H1 (cell line): ENCODE data around the gene ZRANB3. TPM values are rescaled to one million over a fixed set of nuclear protein-coding genes. Genes with fewer than 3 reads are reported as not detected.
A peak's percentile ranks its signal among the peaks of the same experiment; 100 is the strongest.

ENCODE experiments used
- CTCF ChIA-PET: fragments of 300-600 bp; sonication (Branson Sonifier 250); formaldehyde crosslinking; loops from one replicate; lab custom pipeline; 2021; ENCODE audit not compliant: partially characterized antibody; lab: Charles Lee
- POLR2A ChIA-PET: fragments of 300-600 bp; sonication (Branson Sonifier 250); formaldehyde crosslinking; loops from one replicate; lab custom pipeline; 2021; ENCODE audit warnings: inconsistent platforms; ENCODE audit not compliant: partially characterized antibody; lab: Charles Lee
- DNase-seq, 2 experiments: peaks; one replicate each; pipeline versions ENCODE4 v3.0.0 to v3.0.0-alpha.2; 2010 to 2022; ENCODE audit warnings: low spot score in 2 of 2, low read depth in 1 of 2, mixed read lengths in 1 of 2
- FAIRE-seq: peaks from 2 replicates; lab custom pipeline; 2011; peaks lifted over from hg19 to GRCh38; lab: Jason Lieb, UNC
- H2AFZ ChIP-seq: 2 replicates; pipeline ENCODE4 v1.8.1; 2012; ENCODE audit warnings: low read length, inconsistent platforms
- H2AK5ac ChIP-seq: 2 replicates; pipeline ENCODE4 v1.6.1; 2013; ENCODE audit warnings: low read depth, low read length
- H2BK120ac ChIP-seq: replicated peaks from 2 replicates; pipeline ENCODE3; 2013; ENCODE audit warnings: low read depth, low read length, inconsistent platforms
- H2BK12ac ChIP-seq: 2 replicates; pipeline ENCODE4 v1.6.1; 2013; ENCODE audit warnings: low read depth, low read length
- H2BK15ac ChIP-seq: 2 replicates; pipeline ENCODE4 v1.6.1; 2013; ENCODE audit warnings: low read length
- H2BK20ac ChIP-seq: 2 replicates; pipeline ENCODE4 v1.6.1; 2013; ENCODE audit warnings: low read length
- H2BK5ac ChIP-seq: 2 replicates; pipeline ENCODE4 v1.6.1; 2013; ENCODE audit warnings: low read depth, low read length
- H3K14ac ChIP-seq: 2 replicates; pipeline ENCODE4 v1.6.1; 2013; ENCODE audit warnings: inconsistent platforms; ENCODE audit not compliant: insufficient read length
- H3K18ac ChIP-seq: 2 replicates; pipeline ENCODE4 v1.6.1; 2013; ENCODE audit warnings: low read length; ENCODE audit errors: extremely low read depth
- H3K23ac ChIP-seq: 2 replicates; pipeline ENCODE4 v1.6.1; 2013; ENCODE audit warnings: inconsistent platforms; ENCODE audit not compliant: insufficient read length
- H3K23me2 ChIP-seq: 2 replicates; pipeline ENCODE4 v1.6.1; 2013; ENCODE audit warnings: low read depth, low read length
- H3K27ac ChIP-seq: 2 replicates; pipeline ENCODE4 v1.6.1; 2011; ENCODE audit warnings: low read depth, low read length, inconsistent platforms
- H3K27me3 ChIP-seq, 4 experiments: replicated peaks in 1 of 4; 1 replicate in 1 of 4; 2 replicates in 3 of 4; pipeline versions ENCODE4 v1.6.1 to v1.8.1; 2011 to 2013; ENCODE audit warnings: low read length in 3 of 4, mild to moderate bottlenecking in 3 of 4, inconsistent platforms in 2 of 4, mixed read lengths in 2 of 4, moderate library complexity in 1 of 4; ENCODE audit not compliant: control insufficient read depth in 3 of 4, insufficient read depth in 3 of 4; ENCODE audit errors: extremely low read depth in 1 of 4
- H3K36me3 ChIP-seq, 4 experiments: 2 replicates each; pipeline versions ENCODE4 v1.6.1 to v1.8.1; 2011 to 2013; ENCODE audit warnings: mild to moderate bottlenecking in 4 of 4, low read length in 3 of 4, moderate library complexity in 2 of 4, control low read depth in 1 of 4, inconsistent platforms in 1 of 4; ENCODE audit not compliant: insufficient read depth in 4 of 4, control insufficient read depth in 2 of 4
- H3K4ac ChIP-seq: replicated peaks from 2 replicates; pipeline ENCODE3; 2013; ENCODE audit warnings: low read length, low read depth, mixed read lengths, inconsistent platforms; ENCODE audit not compliant: insufficient read length
- H3K4me1 ChIP-seq, 4 experiments: replicated peaks in 1 of 4; 1 replicate in 1 of 4; 2 replicates in 3 of 4; pipeline versions ENCODE4 v1.6.1 to v1.8.1; 2011 to 2013; ENCODE audit warnings: low read length in 3 of 4, inconsistent platforms in 2 of 4, mixed read lengths in 1 of 4; ENCODE audit not compliant: insufficient read depth in 4 of 4, control insufficient read depth in 3 of 4
- H3K4me2 ChIP-seq, 2 experiments: 2 replicates each; pipeline versions ENCODE4 v1.6.1 to v1.8.1; 2011 to 2013; ENCODE audit warnings: low read depth in 2 of 2, low read length in 2 of 2, control low read depth in 1 of 2, inconsistent platforms in 1 of 2, mild to moderate bottlenecking in 1 of 2; ENCODE audit not compliant: insufficient read depth in 1 of 2
- H3K4me3 ChIP-seq, 4 experiments: fragments of 200-600, 300-600 bp in 1 of 4; sonication (generic), shearing (Covaris generic), sonication (Bioruptor Twin) in 1 of 4; 2 replicates each; pipeline versions ENCODE4 v1.5.1 to v1.8.1; 2011 to 2016; ENCODE audit warnings: low read length in 4 of 4, low read depth in 3 of 4, control low read depth in 2 of 4, inconsistent platforms in 2 of 4, mild to moderate bottlenecking in 2 of 4, mixed read lengths in 1 of 4, moderate library complexity in 1 of 4; ENCODE audit not compliant: insufficient read depth in 2 of 4; ENCODE audit errors: extremely low read depth in 1 of 4
- H3K56ac ChIP-seq: replicated peaks from 2 replicates; pipeline ENCODE3; 2013; ENCODE audit warnings: low read depth, mild to moderate bottlenecking, mixed read lengths, low read length, inconsistent platforms; ENCODE audit not compliant: insufficient read length
- H3K79me1 ChIP-seq: 2 replicates; pipeline ENCODE4 v1.6.1; 2013; ENCODE audit warnings: low read depth, low read length, control low read depth
- H3K79me2 ChIP-seq, 2 experiments: 2 replicates each; pipeline versions ENCODE4 v1.6.1 to v1.8.1; 2012 to 2013; ENCODE audit warnings: low read length in 2 of 2, mild to moderate bottlenecking in 2 of 2, inconsistent platforms in 1 of 2; ENCODE audit not compliant: insufficient read depth in 2 of 2, control insufficient read depth in 1 of 2
- H3K9ac ChIP-seq, 4 experiments: replicated peaks in 1 of 4; 1 replicate in 1 of 4; 2 replicates in 3 of 4; pipeline versions ENCODE4 v1.6.1 to v1.8.1; 2011 to 2013; ENCODE audit warnings: low read depth in 3 of 4, low read length in 3 of 4, control low read depth in 2 of 4, mild to moderate bottlenecking in 2 of 4, moderate library complexity in 2 of 4, inconsistent platforms in 1 of 4; ENCODE audit errors: extremely low read depth in 1 of 4
- H3K9me3 ChIP-seq, 2 experiments: 2 replicates each; pipeline versions ENCODE4 v1.6.1 to v1.8.1; 2012 to 2013; ENCODE audit warnings: mild to moderate bottlenecking in 2 of 2, moderate library complexity in 2 of 2, control low read depth in 1 of 2, inconsistent platforms in 1 of 2, low read depth in 1 of 2, low read length in 1 of 2, mixed read lengths in 1 of 2; ENCODE audit not compliant: insufficient read depth in 2 of 2
- H4K20me1 ChIP-seq, 2 experiments: replicated peaks in 1 of 2; 2 replicates each; pipeline versions ENCODE3 to v1.8.1; 2011 to 2013; ENCODE audit warnings: inconsistent platforms in 2 of 2, low read length in 2 of 2, mild to moderate bottlenecking in 1 of 2; ENCODE audit not compliant: insufficient read depth in 2 of 2, control insufficient read depth in 1 of 2
- H4K5ac ChIP-seq: 2 replicates; pipeline ENCODE4 v1.6.1; 2013; ENCODE audit warnings: low read length, low read depth, mixed read lengths, inconsistent platforms; ENCODE audit not compliant: insufficient read length
- H4K8ac ChIP-seq: 2 replicates; pipeline ENCODE4 v1.8.0; 2013; ENCODE audit warnings: mild to moderate bottlenecking, moderate library complexity, low read length, inconsistent platforms; ENCODE audit not compliant: insufficient read depth; ENCODE audit errors: extremely low read depth
- H4K91ac ChIP-seq: replicated peaks from 2 replicates; pipeline ENCODE3; 2013; ENCODE audit warnings: low read length, mixed read lengths, inconsistent platforms; ENCODE audit not compliant: insufficient read length
- BCL11A ChIP-seq, 2 experiments: IDR thresholded peaks; one replicate each; pipeline ENCODE4 v1.6.1; 2011; ENCODE audit warnings: low read depth in 2 of 2, low read length in 2 of 2, mild to moderate bottlenecking in 2 of 2
- E2F6 ChIP-seq: IDR thresholded peaks from 2 replicates; pipeline ENCODE4 v1.6.1; 2012; ENCODE audit warnings: inconsistent platforms
- JUN ChIP-seq: IDR thresholded peaks from 2 replicates; pipeline ENCODE4 v1.6.1; 2011; ENCODE audit warnings: low read depth, mild to moderate bottlenecking, improper control_type of control experiment, low read length
- RAD21 ChIP-seq, 2 experiments: IDR thresholded peaks in 1 of 2; conservative IDR thresholded peaks in 1 of 2; 2 replicates each; pipeline ENCODE4 v1.6.1; 2011; ENCODE audit warnings: low read depth in 2 of 2, low read length in 2 of 2, improper control_type of control experiment in 1 of 2, inconsistent platforms in 1 of 2, mild to moderate bottlenecking in 1 of 2, moderate library complexity in 1 of 2
- RBBP5 ChIP-seq: IDR thresholded peaks from 2 replicates; pipeline ENCODE4 v1.7.1; 2012; ENCODE audit warnings: low read depth, mild to moderate bottlenecking, inconsistent platforms, low read length, moderate library complexity, borderline replicate concordance
- RNF2 ChIP-seq: fragments of 200-900, 300-1000 bp; sonication (generic); IDR thresholded peaks from 2 replicates; pipeline ENCODE4 v1.7.1; 2016; ENCODE audit warnings: borderline replicate concordance, low read depth, mild to moderate bottlenecking, antibody characterized with exemption, low read length; ENCODE audit not compliant: poor library complexity, severe bottlenecking; ENCODE audit errors: missing control alignments
- TAF1 ChIP-seq: IDR thresholded peaks from 2 replicates; pipeline ENCODE4 v1.6.1; 2011; ENCODE audit warnings: mild to moderate bottlenecking, low read depth, low read length
- TAF7 ChIP-seq: optimal IDR thresholded peaks from 2 replicates; pipeline ENCODE3; 2011; ENCODE audit warnings: low read depth, mild to moderate bottlenecking, inconsistent platforms, low read length, moderate library complexity, borderline replicate concordance
- WGBS, 2 experiments: shearing (Covaris generic) in 1 of 2; methylation state at CpG; one replicate each; pipeline versions ENCODE4 v1.1.6 to v1.1.7; 2013 to 2015; ENCODE audit warnings: low lambda C conversion rate in 2 of 2, mixed read lengths in 2 of 2, inconsistent platforms in 1 of 2, low coverage in 1 of 2, missing lambda C conversion rate in 1 of 2; ENCODE audit not compliant: insufficient replicate concordance in 2 of 2, insufficient coverage in 1 of 2, insufficient read length in 1 of 2; ENCODE audit errors: extremely low coverage in 1 of 2, missing lambda C conversion rate in 1 of 2; 5-methylcytosine and 5-hydroxymethylcytosine counted together
- polyA plus RNA-seq, 7 experiments: library from polyadenylated mRNA; depleted of rRNA in 3 of 7; stranded (reverse) in 5 of 7; unstranded in 2 of 7; fragments of >200 nt in 5 of 7; fragments of 200-250 nt in 2 of 7; gene quantifications; 1 replicate in 5 of 7; 2 replicates in 1 of 7; 4 replicates in 1 of 7; pipeline versions ENCODE4 v1.2.1 to v1.2.3, GENCODE V29; 2011 to 2013; ENCODE audit warnings: missing spikeins in 2 of 7, mixed read lengths in 2 of 7
- total RNA-seq: library from RNA; stranded (reverse); fragmentation: NEBNext Ultra II Directional; extraction: Animal tissue kit (Norgen Biotek cat#: 25700); gene quantifications from 2 replicates; pipeline ENCODE4 v1.2.1, GENCODE V29; 2021

The ZRANB3 gene
- total and polyA plus RNA-seq, 2 of the 8 experiments (the other 6 are each of a cell fraction or from before 2014, with no cell fraction given), result 4.5 to 19.3 TPM

GRCh38 chr2:135174049-135174809 is 356.8 kb downstream of the ZRANB3 start:
- Histone ChIP-seq H2BK12ac (no peak overlapping the region), H3K23ac (no peak overlapping the region), H3K9me3 (peaks cover 0 to 2% of the 10 kb centered on the region in 2 experiments; a peak in 1 of 4 replicates), H3K23me2 (no peaks in the 10 kb centered on the region), H2BK20ac (no peak overlapping the region), H2BK15ac (no peak overlapping the region), H3K79me2 (no peaks in the 10 kb centered on the region), H3K36me3 (peaks cover 3 to 19% (median 9%) of the 10 kb centered on the region in 4 experiments; a peak in 7 of 8 replicates), H3K9ac (no peak overlapping the region), H2BK5ac (peak overlapping the region; percentile 44), H3K56ac (no peak overlapping the region), H3K27me3 (no peaks in the 10 kb centered on the region), H4K91ac (no peak overlapping the region), H4K8ac (peak overlapping the region; percentile 76; the same call in 1 of the 2 replicates), H3K14ac (no peak overlapping the region), H4K20me1 (no peaks in the 10 kb centered on the region), H4K5ac (no peak overlapping the region), H2AK5ac (no peak overlapping the region), H2AFZ (no peak overlapping the region), H3K4me3 (no peak overlapping the region), H3K27ac (no peak overlapping the region), H2BK120ac (no peak overlapping the region), H3K79me1 (no peaks in the 10 kb centered on the region), H3K18ac (no peak overlapping the region), H3K4ac (no peak overlapping the region), H3K4me1 (no peaks in the 10 kb centered on the region), H3K4me2 (no peak overlapping the region)
- ChIA-PET POLR2A (interaction anchor here (0.9 kb wide), 1 partner anchor 8 kb away, joined by 3 read pairs; no protein-coding TSS in a partner anchor), CTCF (interaction anchor here (1.2 kb wide), 1 partner anchor 535 kb away, joined by 3 read pairs; no protein-coding TSS in a partner anchor)
- FAIRE-seq, result no peak
- DNase-seq, result no peak
- WGBS, 2 experiments, result 81% methylated on average over 9 of the region's 9 CpGs; no CpG with 5 or more reads in 1 of the 2 experiments
- TF ChIP-seq TAF1 (no peak), JUN (no peak), RNF2 (no peak), E2F6 (no peak), TAF7 (no peak), RBBP5 (no peak), BCL11A (IDR thresholded peaks at IDR 0.05; ENCODE audit: low read depth in 2 of 2, low read length in 2 of 2) (no peak), RAD21 (IDR thresholded peaks at IDR 0.05 in 1 of 2, conservative IDR thresholded peaks at IDR 0.05 in 1 of 2; ENCODE audit: low read depth in 2 of 2, low read length in 2 of 2) (no peak)
